BJ (cell line): ENCODE results near the gene MRPS11. TPM values are rescaled to one million over a fixed set of nuclear protein-coding genes. Genes with fewer than 3 reads are reported as not detected.

ENCODE experiments used
- CTCF ChIA-PET: fragments of 350-600 bp; formaldehyde crosslinking; extraction: SDS; loops from one replicate; lab custom pipeline; 2021; ENCODE audit warnings: antibody characterized with exemption, inconsistent platforms; lab: Yijun Ruan, JAX
- POLR2A ChIA-PET: fragments of 300-600 bp; sonication (Branson Sonifier 250); formaldehyde crosslinking; extraction: SDS; loops from one replicate; lab custom pipeline; 2021; ENCODE audit warnings: antibody characterized with exemption; lab: Charles Lee
- DNase-seq: peaks from one replicate; pipeline ENCODE4 v3.0.0-alpha.2; 2011; ENCODE audit warnings: low read depth
- H3K27me3 ChIP-seq: 2 replicates; pipeline ENCODE4 v1.6.0; 2011; ENCODE audit warnings: low read length; ENCODE audit not compliant: control insufficient read depth, insufficient read depth
- H3K36me3 ChIP-seq: 2 replicates; pipeline ENCODE4 v1.5.1; 2011; ENCODE audit warnings: low read length; ENCODE audit not compliant: control insufficient read depth, insufficient read depth
- H3K4me3 ChIP-seq: 2 replicates; pipeline ENCODE4 v1.5.1; 2011; ENCODE audit warnings: low read depth, mild to moderate bottlenecking, control low read depth, low read length
- CTCF ChIP-seq: IDR thresholded peaks from 2 replicates; pipeline ENCODE4 v1.5.1; 2011; ENCODE audit warnings: low read depth, mild to moderate bottlenecking, control low read depth, inconsistent platforms, low read length, moderate library complexity; ENCODE audit not compliant: insufficient read depth
- polyA plus RNA-seq: library from polyadenylated mRNA; depleted of rRNA; stranded (reverse); fragments of >200 nt; gene quantifications from 2 replicates; pipeline ENCODE4 v1.2.3, GENCODE V29; 2011

MRPS11 gene
- polyA plus RNA-seq, 1 experiment: 103 TPM

- ChIA-PET POLR2A (no interaction called here), CTCF (interaction anchor here (0.6 to 8.9 kb wide), 10 partner anchors 10 to 809 kb away, joined by 3 to 110 read pairs (median 4); partner anchors contain the start of genes MRPL46 and MRPS11)
- H3K27me3 ChIP-seq: no peaks in the 10 kb centered on the region
- no peak for DNase-seq
- H3K36me3 ChIP-seq: peaks cover 7% of the 10 kb centered on the region
- peak; percentile 88 for TF ChIP-seq CTCF
- no peak overlapping the region for H3K4me3 ChIP-seq
Observed at GRCh38 chr15:88454867-88455810, 12.4 kb upstream of the MRPS11 start.

GRCh38 chr15:88456733-88457132, 10.8 kb upstream of the MRPS11 start:
- Histone ChIP-seq H3K36me3 (peaks cover 7% of the 10 kb centered on the region), H3K27me3 (no peaks in the 10 kb centered on the region), H3K4me3 (no peak overlapping the region)
- no peak for TF ChIP-seq CTCF
- ChIA-PET POLR2A (no interaction called here), CTCF (interaction anchor here (0.9 to 1.0 kb wide), 3 partner anchors 9 to 214 kb away, joined by 3 to 4 read pairs (median 3); no protein-coding TSS in a partner anchor)
- DNase-seq: no peak

GRCh38 chr15:88463870-88464532, 3.5 kb upstream of the MRPS11 start:
- no peaks in the 10 kb centered on the region for H3K27me3 ChIP-seq
- ChIA-PET CTCF (interaction anchor here (1.8 kb wide), 1 partner anchor 9 kb away, joined by 5 read pairs; no protein-coding TSS in a partner anchor), POLR2A (interaction anchor here (0.7 kb wide), 1 partner anchor 62 kb away, joined by 4 read pairs; no protein-coding TSS in a partner anchor)
- no peak overlapping the region for H3K4me3 ChIP-seq
- no peak for TF ChIP-seq CTCF
- peaks cover 8% of the 10 kb centered on the region for H3K36me3 ChIP-seq
- DNase-seq: no peak

GRCh38 chr15:88465633-88466224, 1.8 kb upstream of the MRPS11 start:
- Histone ChIP-seq H3K4me3 (no peak overlapping the region), H3K27me3 (no peaks in the 10 kb centered on the region), H3K36me3 (peaks cover 3% of the 10 kb centered on the region)
- POLR2A ChIA-PET: no interaction called here
- no peak for TF ChIP-seq CTCF
- DNase-seq: peak; percentile 12
- CTCF ChIA-PET: interaction anchor here (1.8 to 2.1 kb wide), 2 partner anchors 11 to 16 kb away, joined by 5 to 7 read pairs; no protein-coding TSS in a partner anchor
